Small intestine (tissue), 7 donors: ENCODE results near the gene NACC1. TPM values are rescaled to one million over a fixed set of nuclear protein-coding genes. Genes with fewer than 3 reads are reported as not detected.
"Not testable (repeated sequence)": the region's sequence is repeated elsewhere in the genome, so short reads cannot be mapped to it uniquely, and the experiment has no call there.

Source experiments
- DNase-seq, 2 donors: peaks; one replicate each; pipeline versions ENCODE4 v3.0.0 to v3.0.0-alpha.2; 2013
- FAIRE-seq: peaks from 2 replicates; lab custom pipeline; 2012; peaks lifted over from hg19 to GRCh38; lab: Jason Lieb, UNC
- H3K27ac ChIP-seq, 3 donors: one replicate each; pipeline ENCODE4 v1.5.1; 2013; ENCODE audit warnings: low read length in 2 of 3, mild to moderate bottlenecking in 2 of 3, control low read depth in 1 of 3, inconsistent platforms in 1 of 3, low read depth in 1 of 3, moderate library complexity in 1 of 3
- H3K27me3 ChIP-seq, 3 donors: one replicate each; pipeline ENCODE4 v1.6.1; 2013; ENCODE audit warnings: low read length in 3 of 3, inconsistent platforms in 1 of 3; ENCODE audit not compliant: control insufficient read depth in 3 of 3, insufficient read depth in 3 of 3
- H3K36me3 ChIP-seq, 3 donors: one replicate each; pipeline ENCODE4 v1.6.1; 2013; ENCODE audit warnings: low read length in 3 of 3, inconsistent platforms in 1 of 3, low read depth in 1 of 3, mild to moderate bottlenecking in 1 of 3, moderate library complexity in 1 of 3; ENCODE audit not compliant: control insufficient read depth in 3 of 3, insufficient read depth in 2 of 3
- H3K4me1 ChIP-seq, 3 donors: one replicate each; pipeline ENCODE4 v1.6.1; 2013; ENCODE audit warnings: low read length in 2 of 3, inconsistent platforms in 1 of 3, low read depth in 1 of 3, mild to moderate bottlenecking in 1 of 3, moderate library complexity in 1 of 3; ENCODE audit not compliant: control insufficient read depth in 3 of 3, insufficient read depth in 2 of 3
- H3K4me3 ChIP-seq, 3 donors: one replicate each; pipeline ENCODE4 v1.5.1; 2013; ENCODE audit warnings: low read length in 3 of 3, control low read depth in 1 of 3, inconsistent platforms in 1 of 3, low read depth in 1 of 3, mild to moderate bottlenecking in 1 of 3, moderate library complexity in 1 of 3
- H3K9me3 ChIP-seq, 2 donors: one replicate each; pipeline ENCODE4 v1.6.1; 2013; ENCODE audit warnings: low read depth in 1 of 2, low read length in 1 of 2; ENCODE audit not compliant: control insufficient read depth in 2 of 2, insufficient read depth in 1 of 2
- WGBS, 3 donors: extraction: QIAGEN DNeasy Blood & Tissue Kit; methylation state at CpG; one replicate each; pipeline ENCODE4 v1.1.7; 2013; 5-methylcytosine and 5-hydroxymethylcytosine counted together
- polyA plus RNA-seq, 4 donors: library from polyadenylated mRNA; stranded (reverse) in 3 of 4; unstranded in 1 of 4; fragments of 200-250 nt in 3 of 4; fragments of 120-200 nt in 1 of 4; gene quantifications; one replicate each; pipeline versions ENCODE4 v1.2.1 to v1.2.3, GENCODE V29; 2013
- donor health status: healthy with polysubstance abuse.
- donor health status: control.
- donor health status: control.
- donor health status: Bipolar disorder and iron deficiency.
- donor health status: healthy.

NACC1 gene
- polyA plus RNA-seq, 4 donors: 7.6 to 51.6 (median 17.9) TPM

DNA sequence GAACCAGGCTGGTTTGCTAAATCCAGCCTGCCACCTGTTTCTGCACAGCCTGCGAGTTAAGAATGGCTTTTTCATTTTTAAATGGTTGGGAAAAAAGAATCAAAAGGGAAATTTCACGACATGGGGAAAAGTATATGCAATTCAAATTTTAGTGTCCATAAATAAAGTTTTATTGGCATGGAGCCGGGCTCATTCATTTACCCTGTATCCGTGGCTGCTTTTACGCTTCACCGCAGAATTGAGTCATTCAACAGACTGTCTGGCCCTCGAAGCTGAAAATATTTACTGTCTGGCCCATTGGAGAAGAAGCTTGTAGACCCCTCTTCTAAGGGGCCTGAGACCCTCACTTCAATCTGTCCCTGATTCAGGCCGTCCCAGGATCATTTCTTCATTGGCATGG, 58.3 kb downstream of the NACC1 start:
- H3K36me3 ChIP-seq: peaks cover 0 to 14% (median 0%) of the 10 kb centered on the region in 3 donors
- DNase-seq (no peak), FAIRE-seq (no peak)
- peaks cover 0 to 9% (median 3%) of the 10 kb centered on the region in 3 donors for H3K4me1 ChIP-seq
- H3K4me3 ChIP-seq: no peak overlapping the region
- no peak overlapping the region for H3K27ac ChIP-seq
- WGBS, 3 donors: 85 to 86% (median 85%) methylated on average over 8 of the region's 8 CpGs
- H3K9me3 ChIP-seq: no peaks in the 10 kb centered on the region
- H3K27me3 ChIP-seq: no peaks in the 10 kb centered on the region

DNA sequence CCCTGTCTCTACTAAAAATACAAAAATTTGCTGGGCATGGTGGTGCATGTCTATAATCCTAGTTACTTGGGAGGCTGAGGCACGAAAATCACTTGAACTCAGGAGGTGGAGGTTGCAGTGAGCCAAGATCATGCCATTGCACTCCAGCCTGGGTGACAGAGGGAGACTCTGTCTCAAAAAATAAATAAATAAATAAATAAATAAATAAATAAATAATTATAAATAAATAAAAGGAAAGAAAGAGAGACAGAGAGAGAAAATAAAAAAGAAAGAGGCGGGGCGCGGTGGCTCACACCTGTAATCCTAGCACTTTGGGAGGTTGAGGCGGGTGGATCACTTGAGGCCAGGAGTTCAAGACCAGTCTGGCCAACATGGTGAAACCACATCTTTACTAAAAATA, 59.5 kb downstream of the NACC1 start:
- FAIRE-seq, H3K4me3 ChIP-seq, H3K27ac ChIP-seq, DNase-seq, H3K27me3 ChIP-seq, H3K9me3 ChIP-seq, H3K4me1 ChIP-seq, H3K36me3 ChIP-seq: not testable (repeated sequence)
- WGBS, 3 donors: 90 to 97% (median 96%) methylated on average over 5 of the region's 5 CpGs

DNA sequence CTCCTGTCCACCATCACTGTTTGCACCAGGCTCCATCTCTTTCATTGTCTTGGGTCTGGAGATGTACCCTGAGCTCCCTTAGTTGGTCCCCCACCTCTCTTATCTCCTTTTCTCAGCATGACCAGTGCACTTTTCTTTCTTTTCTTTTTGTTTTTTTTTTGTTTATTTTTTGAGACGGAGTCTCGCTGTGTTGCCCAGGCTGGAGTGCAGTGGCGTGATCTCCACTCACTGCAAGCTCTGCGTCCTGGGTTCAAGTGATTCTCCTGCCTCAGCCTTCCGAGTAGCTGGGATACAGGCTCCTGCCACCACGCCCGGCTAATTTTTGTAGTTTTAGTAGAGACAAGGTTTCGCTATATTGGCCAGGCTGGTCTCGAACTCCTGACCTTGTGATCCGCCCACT, 60.2 kb downstream of the NACC1 start:
- H3K9me3 ChIP-seq, FAIRE-seq, H3K27ac ChIP-seq, H3K4me3 ChIP-seq, DNase-seq, H3K4me1 ChIP-seq, H3K27me3 ChIP-seq, H3K36me3 ChIP-seq: not testable (repeated sequence)
- 89 to 93% (median 92%) methylated on average over 10 of the region's 10 CpGs for WGBS, 3 donors

DNA sequence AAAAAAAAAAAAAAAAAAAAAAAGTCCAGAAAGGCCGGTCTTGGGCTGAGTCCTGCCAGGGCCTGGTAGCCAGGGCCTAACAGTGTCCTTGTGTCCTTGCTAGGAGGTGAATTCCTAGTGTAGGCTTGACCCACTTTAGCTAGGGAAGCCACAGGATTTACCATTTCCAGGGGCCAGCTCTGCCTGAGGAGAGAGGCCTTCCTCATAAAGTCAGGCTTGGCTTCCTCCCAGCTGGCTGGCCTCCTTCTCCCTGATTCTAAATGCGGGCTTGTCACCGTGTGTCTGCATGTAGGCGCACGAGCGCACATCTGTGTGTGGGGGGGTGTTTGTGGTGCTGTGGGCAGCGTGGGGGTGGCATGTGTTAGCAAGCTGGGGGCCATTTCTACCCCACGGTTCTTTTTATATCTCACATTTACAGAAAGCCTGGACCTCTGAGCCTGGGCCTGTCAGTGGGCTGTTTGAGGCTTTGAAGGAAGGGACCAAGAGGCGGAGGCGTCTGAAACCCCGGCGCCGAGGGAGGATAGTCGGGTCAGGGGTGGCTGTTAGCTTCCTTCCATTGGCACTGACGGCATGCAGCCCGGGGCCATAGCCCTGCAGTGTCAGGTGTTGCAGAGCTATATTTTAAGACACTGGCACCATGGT, 63.8 kb downstream of the NACC1 start:
- H3K36me3 ChIP-seq: no peaks in the 10 kb centered on the region
- no peak overlapping the region for H3K4me3 ChIP-seq
- FAIRE-seq (no peak), DNase-seq (peak in 1 of 2 donors; percentile 38)
- WGBS, 3 donors: 15 to 24% (median 20%) methylated on average over 15 to 16 of the region's 16 CpGs
- H3K27ac ChIP-seq: peak overlapping the region in 1 of 3 donors; percentile 17
- no peaks in the 10 kb centered on the region for H3K9me3 ChIP-seq
- no peaks in the 10 kb centered on the region for H3K27me3 ChIP-seq
- H3K4me1 ChIP-seq: peaks cover 5 to 7% (median 6%) of the 10 kb centered on the region in 3 donors

DNA sequence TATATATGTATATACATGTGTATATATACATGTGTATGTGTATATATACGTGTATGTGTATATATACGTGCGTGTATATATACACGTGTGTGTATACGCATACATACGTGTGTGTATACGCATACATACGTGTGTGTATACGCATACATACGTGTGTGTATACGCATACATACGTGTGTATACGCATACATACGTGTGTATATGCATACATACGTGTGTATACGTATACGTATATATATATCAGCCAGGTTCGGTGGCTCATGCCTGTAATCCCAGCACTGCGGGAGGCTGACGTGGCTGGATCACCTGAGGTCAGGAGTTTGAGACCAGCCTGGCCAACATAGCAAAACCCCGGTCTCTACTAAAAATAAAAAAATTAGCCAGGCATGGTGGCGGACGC, 66.9 kb downstream of the NACC1 start:
- H3K27me3 ChIP-seq, H3K27ac ChIP-seq, FAIRE-seq, H3K4me3 ChIP-seq, H3K4me1 ChIP-seq, H3K36me3 ChIP-seq, DNase-seq, H3K9me3 ChIP-seq: not testable (repeated sequence)
- WGBS, 3 donors: 87 to 97% (median 93%) methylated on average over 23 of the region's 23 CpGs

DNA sequence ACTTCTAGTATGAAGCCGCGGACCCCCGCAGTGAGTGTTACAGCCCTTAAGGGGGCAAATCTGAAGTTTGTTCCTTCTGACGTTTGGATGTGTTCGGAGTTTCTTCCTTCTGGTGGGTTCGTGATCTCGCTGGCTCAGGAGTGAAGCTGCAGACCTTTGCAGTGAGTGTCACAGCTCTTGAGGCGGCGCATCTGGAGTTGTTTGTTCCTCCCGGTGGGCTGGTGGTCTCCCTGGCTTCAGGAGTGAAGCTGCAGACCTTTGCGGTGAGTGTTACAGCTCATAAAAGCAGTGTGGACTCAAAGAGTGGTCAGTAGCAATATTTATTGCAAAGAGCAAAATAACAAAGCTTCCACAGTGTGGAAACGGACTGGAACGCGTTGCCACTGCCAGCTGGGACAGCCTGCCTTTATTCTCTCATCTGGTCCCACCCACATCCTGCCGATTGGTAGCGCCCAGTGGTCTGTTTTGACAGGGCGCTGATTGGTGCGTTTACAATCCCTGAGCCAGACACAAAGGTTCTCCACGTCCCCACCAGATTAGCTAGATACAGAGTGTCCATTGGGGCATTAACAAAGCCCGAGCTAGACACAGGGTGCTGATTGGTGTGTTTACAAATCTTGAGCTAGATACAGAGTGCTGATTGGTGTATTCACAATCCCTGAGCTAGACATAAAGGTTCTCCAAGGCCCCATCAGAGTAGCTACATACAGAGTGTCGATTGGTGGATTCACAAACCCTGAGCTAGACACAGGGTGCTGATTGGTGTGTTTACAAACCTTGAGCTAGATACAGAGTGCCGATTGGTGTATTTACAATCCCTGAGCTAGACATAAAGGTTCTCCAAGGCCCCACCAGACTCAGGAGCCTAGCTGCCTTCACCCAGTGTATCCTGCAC, 67.9 kb downstream of the NACC1 start:
- not testable (repeated sequence) for H3K27ac ChIP-seq, DNase-seq, H3K4me3 ChIP-seq, FAIRE-seq, H3K27me3 ChIP-seq, H3K9me3 ChIP-seq, H3K36me3 ChIP-seq
- H3K4me1 ChIP-seq: peaks cover 5 to 18% (median 7%) of the 10 kb centered on the region in 3 donors
- WGBS, 3 donors: 85 to 92% (median 90%) methylated on average over 22 of the region's 22 CpGs

DNA sequence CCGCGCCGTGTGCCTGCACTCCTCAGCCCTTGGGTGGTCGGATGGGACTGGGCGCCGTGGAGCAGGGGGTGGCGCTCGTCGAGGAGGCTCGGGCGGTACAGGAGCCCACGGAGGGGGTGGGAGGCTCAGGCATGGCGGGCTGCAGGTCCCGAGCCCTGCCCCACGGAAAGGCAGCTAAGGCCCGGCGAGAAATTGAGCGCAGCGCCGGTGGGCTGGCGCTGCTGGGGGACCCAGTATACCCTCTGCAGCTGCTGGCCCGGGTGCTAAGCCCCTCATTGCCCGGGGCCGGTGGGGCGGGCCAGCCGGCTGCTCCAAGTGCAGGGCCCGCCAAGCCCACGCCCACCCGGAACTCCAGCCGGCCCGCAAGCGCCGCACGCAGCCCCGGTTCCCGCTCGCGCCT, 68.6 kb downstream of the NACC1 start:
- H3K36me3 ChIP-seq, H3K9me3 ChIP-seq, DNase-seq, H3K4me3 ChIP-seq, H3K27me3 ChIP-seq, FAIRE-seq, H3K27ac ChIP-seq: not testable (repeated sequence)
- 92 to 98% (median 96%) methylated on average over 21 to 38 of the region's 38 CpGs for WGBS, 3 donors
- peaks cover 5 to 19% (median 5%) of the 10 kb centered on the region in 3 donors for H3K4me1 ChIP-seq

DNA sequence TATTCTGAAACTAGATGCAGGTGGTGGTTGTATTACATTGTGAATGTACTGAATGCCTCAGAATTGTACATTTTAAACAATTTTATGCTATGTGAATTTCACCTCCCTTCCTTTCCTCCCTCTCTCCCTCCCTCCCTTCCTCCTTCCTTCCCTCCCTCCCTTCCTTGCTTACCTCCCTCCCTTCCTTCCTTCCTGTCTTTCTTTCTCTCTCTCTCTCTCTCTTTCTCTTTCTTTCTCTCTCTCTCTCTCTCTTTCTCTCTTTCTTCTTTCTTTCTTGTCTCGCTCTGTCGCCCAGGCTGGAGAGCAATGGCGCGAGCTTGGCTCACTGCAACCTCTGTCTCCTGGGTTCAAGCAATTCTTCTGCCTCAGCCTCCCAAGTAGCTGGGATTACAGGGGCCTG, 69.4 kb downstream of the NACC1 start:
- Histone ChIP-seq H3K9me3 (no peaks in the 10 kb centered on the region), H3K36me3 (no peaks in the 10 kb centered on the region), H3K27ac (no peak overlapping the region), H3K4me3 (no peak overlapping the region), H3K4me1 (peaks cover 0 to 16% (median 0%) of the 10 kb centered on the region in 3 donors), H3K27me3 (no peaks in the 10 kb centered on the region)
- WGBS, 3 donors: 95 to 98% (median 96%) methylated on average over 4 of the region's 4 CpGs
- DNase-seq: no peak
- FAIRE-seq: no peak
